NK-92 (cell line): Measurements from ENCODE around the gene INPP5J.
"Not testable (repeated sequence)": the region's sequence is repeated elsewhere in the genome, so short reads cannot be mapped to it uniquely, and the experiment has no call there.

ENCODE experiments used
- DNase-seq: peaks from one replicate; lab custom pipeline; 2025; ENCODE audit not compliant: unreplicated experiment; lab: John Stamatoyannopoulos, UW

INPP5J gene

GRCh38 chr22:31122532-31123291 is at the start of gene INPP5J:
Gene INPP5J (plus strand): TSS chr22:31122966. CDS start chr22:31123015, 49 bp downstream.
- no peak for DNase-seq

GRCh38 chr22:31073125-31073524 is 49.6 kb upstream of the INPP5J start:
- not testable (repeated sequence) for DNase-seq

- DNase-seq: not testable (repeated sequence)
These were observed 49.1 kb upstream of the INPP5J start for GRCh38 chr22:31073545-31074145.

GRCh38 chr22:31075961-31076360 is 46.8 kb upstream of the INPP5J start:
- DNase-seq: no peak

- no peak for DNase-seq
These were observed 45.1 kb upstream of the INPP5J start for GRCh38 chr22:31077681-31078080.

- DNase-seq: not testable (repeated sequence)
These were observed 44.4 kb upstream of the INPP5J start for GRCh38 chr22:31078389-31078788.

GRCh38 chr22:31079095-31079642 is 43.6 kb upstream of the INPP5J start:
- no peak for DNase-seq

- DNase-seq: no peak
These were observed 42.5 kb upstream of the INPP5J start for GRCh38 chr22:31080164-31080847.

- DNase-seq: no peak
These were observed 41.7 kb upstream of the INPP5J start, which contains the start of gene SMTN for GRCh38 chr22:31080848-31081649. Gene SMTN (plus strand): TSS chr22:31081318. CDS start chr22:31083259, 1,941 bp downstream.

- no peak for DNase-seq
These were observed 40.7 kb upstream of the INPP5J start for GRCh38 chr22:31081963-31082605.

GRCh38 chr22:31082606-31083376 is 40.0 kb upstream of the INPP5J start:
- DNase-seq: no peak

GRCh38 chr22:31083377-31083768 is 39.4 kb upstream of the INPP5J start:
- no peak for DNase-seq

- no peak for DNase-seq
These were observed 38.6 kb upstream of the INPP5J start for GRCh38 chr22:31083923-31084810.

- DNase-seq: no peak
These were observed 37.8 kb upstream of the INPP5J start for GRCh38 chr22:31084811-31085492.

- no peak for DNase-seq
These were observed 37.3 kb upstream of the INPP5J start for GRCh38 chr22:31085493-31085824.

- DNase-seq: no peak
These were observed 36.8 kb upstream of the INPP5J start for GRCh38 chr22:31085928-31086327.

- no peak for DNase-seq
These were observed 35.9 kb upstream of the INPP5J start for GRCh38 chr22:31086703-31087330.

GRCh38 chr22:31087744-31088215 is 35.0 kb upstream of the INPP5J start:
- no peak for DNase-seq
